OCI-LY1 (cell line): ENCODE measurements around the gene PEX10.

ENCODE experiments used
- H2AFZ ChIP-seq: fragments of 200-600 bp; sonication (generic), shearing (Covaris generic); 2 replicates; pipeline ENCODE4 v1.6.0; 2014; ENCODE audit warnings: antibody characterized with exemption, mild to moderate bottlenecking, low read length
- H3F3A ChIP-seq: fragments of 200-600 bp; sonication (generic), shearing (Covaris generic); 2 replicates; pipeline ENCODE4 v1.6.0; 2014; ENCODE audit warnings: mild to moderate bottlenecking, antibody characterized with exemption, low read length, moderate library complexity; ENCODE audit not compliant: insufficient read depth
- H3K27ac ChIP-seq: fragments of 200-600 bp; sonication (generic); 2 replicates; pipeline ENCODE4 v1.5.1; 2014; ENCODE audit warnings: low read length, mixed run types, mild to moderate bottlenecking, low read depth; ENCODE audit not compliant: poor library complexity, severe bottlenecking
- H3K27me3 ChIP-seq: fragments of 200-600 bp; sonication (generic); 2 replicates; pipeline ENCODE4 v1.6.0; 2014; ENCODE audit warnings: antibody characterized with exemption, mild to moderate bottlenecking, low read length, moderate library complexity; ENCODE audit not compliant: insufficient read depth
- H3K36me3 ChIP-seq: fragments of 200-600 bp; sonication (generic); 2 replicates; pipeline ENCODE4 v1.6.1; 2014; ENCODE audit warnings: mild to moderate bottlenecking, antibody characterized with exemption, low read length, moderate library complexity, mixed read lengths; ENCODE audit not compliant: insufficient read depth
- H3K4me1 ChIP-seq: fragments of 200-600 bp; sonication (generic); 2 replicates; pipeline ENCODE4 v1.5.1; 2014; ENCODE audit warnings: mild to moderate bottlenecking, low read length, moderate library complexity; ENCODE audit not compliant: insufficient read depth, severe bottlenecking
- H3K4me2 ChIP-seq: fragments of 200-600 bp; sonication (generic), shearing (Covaris generic); 2 replicates; pipeline ENCODE4 v1.6.1; 2014; ENCODE audit warnings: low read length
- H3K4me3 ChIP-seq: fragments of 200-600 bp; sonication (generic); 2 replicates; pipeline ENCODE4 v1.5.1; 2014; ENCODE audit warnings: low read length, low read depth, mild to moderate bottlenecking, mixed read lengths; ENCODE audit not compliant: poor library complexity, severe bottlenecking
- H3K79me2 ChIP-seq: fragments of 200-600 bp; shearing (Covaris generic); 2 replicates; pipeline ENCODE4 v1.6.1; 2016; ENCODE audit warnings: mixed run types, low read length, mixed read lengths; ENCODE audit not compliant: insufficient read depth
- H3K9ac ChIP-seq: fragments of 200-600 bp; sonication (generic), shearing (Covaris generic); 2 replicates; pipeline ENCODE4 v1.6.1; 2014; ENCODE audit warnings: mild to moderate bottlenecking, low read length, mixed read lengths
- H3K9me2 ChIP-seq: fragments of 200-600 bp; sonication (generic), shearing (Covaris generic); 2 replicates; pipeline ENCODE4 v1.6.1; 2014; ENCODE audit warnings: low read depth, mild to moderate bottlenecking, low read length, mixed read lengths
- H3K9me3 ChIP-seq: fragments of 200-600 bp; shearing (Covaris generic); 2 replicates; pipeline ENCODE4 v1.6.1; 2014; ENCODE audit warnings: low read length, mixed read lengths
- H4K20me1 ChIP-seq: fragments of 200-600 bp; sonication (generic), shearing (Covaris generic); 2 replicates; pipeline ENCODE4 v1.6.0; 2016; ENCODE audit warnings: mild to moderate bottlenecking, low read length; ENCODE audit not compliant: insufficient read depth
- EZH2 ChIP-seq: fragments of 200-600 bp; sonication (generic), shearing (Covaris generic); IDR thresholded peaks from 2 replicates; pipeline ENCODE4 v1.8.0; 2017; ENCODE audit warnings: borderline replicate concordance, mixed run types, mild to moderate bottlenecking, antibody characterized with exemption, low read length, moderate library complexity, mixed read lengths
- TF ChIP-seq, protein P1 (sequence below): fragments of 200-600 bp; sonication (generic), shearing (Covaris generic); IDR thresholded peaks from 2 replicates; pipeline ENCODE4 v1.5.1; 2017; ENCODE audit warnings: mild to moderate bottlenecking, antibody characterized with exemption, low read length, moderate library complexity, mixed read lengths

PEX10 gene

DNA sequence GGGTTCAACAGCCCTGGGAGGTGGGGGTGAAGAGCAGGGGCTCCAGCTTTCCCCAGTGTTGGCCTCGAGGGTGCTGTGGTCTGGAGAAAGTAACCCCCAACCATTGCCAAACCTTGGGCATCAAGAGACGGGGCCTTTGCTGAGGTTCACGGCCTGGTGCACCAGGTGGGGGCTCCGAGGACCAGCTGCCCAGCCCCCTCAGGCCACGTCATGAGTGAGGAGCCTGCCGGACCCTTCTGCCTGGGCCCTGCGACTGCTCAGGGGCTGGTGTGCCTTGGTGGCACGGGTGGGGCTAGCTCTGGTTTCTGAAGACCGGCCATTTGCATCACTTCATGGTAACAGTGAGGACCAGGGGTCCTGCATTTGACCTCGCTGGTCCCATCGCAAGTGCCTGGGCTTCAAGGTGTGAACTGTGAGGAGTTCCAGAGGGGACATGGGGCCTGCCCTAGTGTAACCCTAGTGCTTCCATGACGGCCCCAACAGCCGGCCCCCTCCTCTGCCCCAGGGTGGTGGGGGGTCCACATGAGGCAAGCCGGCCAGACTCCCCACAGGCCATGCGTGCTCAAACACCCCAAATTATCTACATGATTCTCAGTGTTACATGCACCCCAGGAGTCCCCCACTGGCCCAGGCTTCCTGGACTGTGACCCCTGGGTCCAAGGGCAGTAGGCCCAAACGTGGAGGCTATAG is 34.5 kb downstream of the PEX10 start:
- TF ChIP-seq, protein P1, sequence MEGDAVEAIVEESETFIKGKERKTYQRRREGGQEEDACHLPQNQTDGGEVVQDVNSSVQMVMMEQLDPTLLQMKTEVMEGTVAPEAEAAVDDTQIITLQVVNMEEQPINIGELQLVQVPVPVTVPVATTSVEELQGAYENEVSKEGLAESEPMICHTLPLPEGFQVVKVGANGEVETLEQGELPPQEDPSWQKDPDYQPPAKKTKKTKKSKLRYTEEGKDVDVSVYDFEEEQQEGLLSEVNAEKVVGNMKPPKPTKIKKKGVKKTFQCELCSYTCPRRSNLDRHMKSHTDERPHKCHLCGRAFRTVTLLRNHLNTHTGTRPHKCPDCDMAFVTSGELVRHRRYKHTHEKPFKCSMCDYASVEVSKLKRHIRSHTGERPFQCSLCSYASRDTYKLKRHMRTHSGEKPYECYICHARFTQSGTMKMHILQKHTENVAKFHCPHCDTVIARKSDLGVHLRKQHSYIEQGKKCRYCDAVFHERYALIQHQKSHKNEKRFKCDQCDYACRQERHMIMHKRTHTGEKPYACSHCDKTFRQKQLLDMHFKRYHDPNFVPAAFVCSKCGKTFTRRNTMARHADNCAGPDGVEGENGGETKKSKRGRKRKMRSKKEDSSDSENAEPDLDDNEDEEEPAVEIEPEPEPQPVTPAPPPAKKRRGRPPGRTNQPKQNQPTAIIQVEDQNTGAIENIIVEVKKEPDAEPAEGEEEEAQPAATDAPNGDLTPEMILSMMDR = no peak
- no peak for TF ChIP-seq EZH2
- Histone ChIP-seq H3K9me3 (no peaks in the 10 kb centered on the region), H2AFZ (no peak overlapping the region), H3K4me2 (no peak overlapping the region), H3K27ac (no peak overlapping the region), H3K27me3 (0 out of 2 replicates have a peak, but pooled peaks cover 5% of the 10 kb centered on the region), H3K36me3 (no peaks in the 10 kb centered on the region), H3K4me3 (no peak overlapping the region), H3K9ac (no peak overlapping the region), H3F3A (no peaks in the 10 kb centered on the region), H3K4me1 (no peaks in the 10 kb centered on the region), H3K79me2 (no peaks in the 10 kb centered on the region), H4K20me1 (no peaks in the 10 kb centered on the region), H3K9me2 (no peaks in the 10 kb centered on the region)

DNA sequence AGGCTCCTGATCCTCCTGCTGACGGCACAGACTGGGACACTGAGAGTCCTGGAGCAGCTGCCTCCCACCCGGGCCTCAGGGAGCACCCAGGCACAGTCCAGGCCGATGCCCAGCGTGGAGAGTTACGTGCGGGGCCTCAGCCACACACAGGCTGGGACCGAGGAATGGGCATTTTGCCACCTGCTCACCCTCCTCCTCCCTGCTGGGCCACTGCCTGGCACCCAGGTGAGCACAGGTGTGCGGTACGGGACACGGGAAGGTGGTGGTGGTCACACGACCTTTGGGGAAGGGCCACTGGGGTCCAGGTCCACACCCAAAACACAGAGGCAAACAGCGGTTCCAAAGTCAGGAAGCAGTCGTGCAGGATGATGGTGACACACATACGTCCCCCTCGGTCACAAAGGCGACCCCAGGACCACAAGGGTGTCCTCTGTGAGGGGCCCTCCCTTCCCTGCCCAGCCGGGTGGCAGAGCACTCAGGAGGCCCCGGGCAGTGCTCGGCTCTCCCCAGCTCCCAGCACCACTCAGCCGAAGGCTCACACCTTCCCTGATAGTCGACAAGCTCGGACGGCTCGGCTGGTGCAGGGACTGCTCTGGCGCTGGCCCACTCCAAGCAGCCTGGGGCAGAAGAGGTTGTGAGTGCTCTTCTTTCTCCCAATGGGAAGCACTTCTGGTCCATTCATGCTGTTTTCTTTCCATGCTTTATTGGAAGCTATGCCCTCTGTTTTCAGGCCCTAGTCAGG is 35.3 kb downstream of the PEX10 start:
- no peak overlapping the region for H2AFZ ChIP-seq
- H3K9me3 ChIP-seq = no peaks in the 10 kb centered on the region
- no peaks in the 10 kb centered on the region for H3K36me3 ChIP-seq
- H3K79me2 ChIP-seq = no peaks in the 10 kb centered on the region
- no peak overlapping the region for H3K27ac ChIP-seq
- no peak overlapping the region for H3K9ac ChIP-seq
- H3K27me3 ChIP-seq = 0 out of 2 replicates have a peak, but pooled peaks cover 5% of the 10 kb centered on the region
- H3K4me3 ChIP-seq = no peak overlapping the region
- TF ChIP-seq, protein P1 = no peak
- TF ChIP-seq EZH2 = no peak
- H3K4me2 ChIP-seq = no peak overlapping the region
- no peaks in the 10 kb centered on the region for H4K20me1 ChIP-seq
- no peaks in the 10 kb centered on the region for H3K4me1 ChIP-seq
- no peaks in the 10 kb centered on the region for H3K9me2 ChIP-seq
- no peaks in the 10 kb centered on the region for H3F3A ChIP-seq

DNA sequence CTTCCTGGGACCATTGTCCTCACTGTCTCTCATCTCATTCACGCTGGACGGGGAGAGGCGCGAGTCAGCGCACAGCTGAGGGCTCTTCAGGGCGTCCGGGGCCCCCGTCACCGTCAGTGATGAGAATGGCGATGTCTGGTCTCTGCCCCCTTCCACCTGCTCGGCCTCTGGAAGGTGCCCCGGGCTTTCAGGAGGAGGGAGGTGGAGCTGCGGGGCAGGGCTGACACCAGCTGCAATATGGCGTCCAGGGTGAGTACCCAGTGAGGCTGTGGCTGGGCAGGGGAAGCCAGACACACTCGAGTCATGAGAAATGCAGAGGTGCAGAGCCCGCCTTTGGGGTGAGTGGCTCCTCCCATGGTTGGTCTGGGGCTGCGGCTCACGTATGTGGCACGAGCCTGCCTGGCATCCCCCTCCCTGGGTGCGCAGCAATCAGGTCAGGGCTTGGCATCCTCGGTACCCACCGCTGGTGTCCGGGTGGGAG is 36.1 kb downstream of the PEX10 start:
- H2AFZ ChIP-seq = no peak overlapping the region
- no peak overlapping the region for H3K4me3 ChIP-seq
- H3K36me3 ChIP-seq = no peaks in the 10 kb centered on the region
- no peak overlapping the region for H3K27ac ChIP-seq
- no peaks in the 10 kb centered on the region for H3K9me3 ChIP-seq
- no peak overlapping the region for H3K9ac ChIP-seq
- H4K20me1 ChIP-seq = no peaks in the 10 kb centered on the region
- no peaks in the 10 kb centered on the region for H3K79me2 ChIP-seq
- H3K4me2 ChIP-seq = no peak overlapping the region
- H3K4me1 ChIP-seq = no peaks in the 10 kb centered on the region
- 0 out of 2 replicates have a peak, but pooled peaks cover 5% of the 10 kb centered on the region for H3K27me3 ChIP-seq
- no peaks in the 10 kb centered on the region for H3F3A ChIP-seq
- no peaks in the 10 kb centered on the region for H3K9me2 ChIP-seq
- TF ChIP-seq EZH2 = no peak
- TF ChIP-seq, protein P1 = no peak
